ENCODE measurements around the gene GIT2. TPM values are rescaled to one million over a fixed set of nuclear protein-coding genes. Genes with fewer than 3 reads are reported as not detected.
"Not testable (repeated sequence)": the region's sequence is repeated elsewhere in the genome, so short reads cannot be mapped to it uniquely, and the experiment has no call there.

Gene GIT2
- total RNA-seq, 2 donors from 2014 or later = 87.5 to 94.2 TPM

DNA sequence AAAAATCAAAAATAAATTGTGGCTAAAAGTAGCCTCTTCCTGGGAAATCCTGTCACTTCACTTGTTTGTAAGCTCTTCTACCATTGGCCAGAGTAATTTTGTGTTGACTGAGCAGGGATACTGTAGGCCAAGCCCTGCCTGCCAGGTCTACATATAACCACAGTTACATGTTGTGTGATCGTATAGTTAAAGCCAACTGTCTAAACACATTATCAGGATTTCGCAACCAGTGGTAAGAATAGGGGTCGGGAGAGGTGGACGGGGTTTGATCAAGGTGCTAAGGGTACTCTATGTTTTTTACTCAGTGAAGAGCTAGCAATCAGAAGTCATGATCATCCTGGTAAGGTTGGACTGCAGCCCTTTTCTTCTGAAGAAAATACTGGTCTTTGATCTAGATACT lies 16.5 kb upstream of the GIT2 start:
- ATAC-seq (no peak), DNase-seq (ENCODE audit: low spot score) (no peak)
- peak overlapping the region; percentile 49 for H3K4me3 Mint-ChIP-seq
- H3K4me1 Mint-ChIP-seq (ENCODE audit: low read depth in 2 of 2) = peaks cover 39 to 51% of the 10 kb centered on the region in 2 donors
- H3K27me3 Mint-ChIP-seq = no peaks in the 10 kb centered on the region
- peaks cover 10% of the 10 kb centered on the region for H3K36me3 Mint-ChIP-seq
- H3K27ac Mint-ChIP-seq = peak overlapping the region; percentile 80 to 93
- no peaks in the 10 kb centered on the region for H3K9me3 Mint-ChIP-seq

DNA sequence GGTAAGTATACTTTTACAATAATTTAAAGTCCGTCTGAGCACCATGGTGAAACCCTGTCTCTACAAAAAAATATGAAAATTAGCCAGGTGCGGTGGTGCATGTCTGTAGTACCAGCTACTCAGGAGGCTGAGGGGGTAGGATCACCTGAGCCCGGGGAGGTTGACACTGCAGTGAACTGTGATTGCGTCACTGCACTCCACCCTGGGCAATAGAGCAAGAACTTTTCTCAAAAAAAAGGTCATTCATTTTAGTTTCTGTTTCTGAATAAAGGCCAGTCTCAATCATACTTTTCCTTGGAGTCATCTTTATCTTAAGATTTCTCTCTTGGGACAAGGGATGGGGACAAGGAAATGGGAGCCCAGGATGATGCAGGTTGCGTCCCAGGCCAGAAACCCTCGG lies 16.0 kb upstream of the GIT2 start:
- DNase-seq (ENCODE audit: low spot score) (no peak), ATAC-seq (peak; percentile 61 to 75)
- Mint-ChIP-seq H3K9me3 (no peaks in the 10 kb centered on the region), H3K4me1 (ENCODE audit: low read depth in 2 of 2) (peaks cover 39 to 51% of the 10 kb centered on the region in 2 donors), H3K27me3 (no peaks in the 10 kb centered on the region), H3K4me3 (peak overlapping the region; percentile 49), H3K36me3 (peaks cover 10% of the 10 kb centered on the region), H3K27ac (peak overlapping the region; percentile 80 to 93)

DNA sequence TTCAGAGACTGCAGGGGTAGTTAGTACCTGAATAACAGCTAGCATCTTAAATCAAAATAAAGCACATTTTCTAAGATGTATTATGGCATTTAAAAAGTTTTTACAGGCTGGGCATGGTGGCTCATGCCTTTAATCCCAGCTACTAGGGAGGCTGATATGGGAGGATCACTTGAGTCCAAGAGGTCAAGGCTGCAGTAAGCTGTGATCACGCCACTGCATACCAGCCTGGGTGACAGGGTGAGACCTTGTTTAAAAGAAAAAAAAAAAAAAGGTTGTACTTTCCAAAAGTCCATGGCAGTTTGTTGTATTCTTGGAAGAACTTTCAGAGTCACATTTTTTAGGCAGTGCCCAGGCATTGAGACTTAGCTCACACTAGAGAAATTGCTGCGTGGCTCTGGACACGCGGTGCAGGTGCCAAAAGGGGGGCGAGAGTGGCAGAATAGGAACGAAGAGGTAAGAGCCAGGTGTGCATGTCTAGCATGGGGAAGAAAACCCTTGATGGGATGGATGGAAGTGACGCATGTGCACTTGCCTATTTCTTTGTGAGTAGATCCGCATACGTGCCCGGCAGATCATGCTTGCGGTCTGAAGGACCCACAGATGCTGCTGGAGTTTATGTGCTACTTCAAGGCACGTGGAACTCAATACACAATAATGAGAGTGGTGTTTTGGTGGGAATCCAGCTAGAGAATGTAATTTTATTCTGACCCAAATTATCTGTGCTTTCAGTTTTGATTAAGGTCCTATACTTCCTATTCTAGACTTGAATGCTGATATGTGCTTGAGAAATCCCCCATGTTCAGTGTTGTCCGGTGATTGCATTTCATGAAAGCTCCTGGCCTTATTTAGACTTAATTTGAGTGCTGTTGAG lies 14.9 kb upstream of the GIT2 start:
- Mint-ChIP-seq H3K9me3 (no peaks in the 10 kb centered on the region), H3K36me3 (peaks cover 10% of the 10 kb centered on the region), H3K4me3 (peak overlapping the region; percentile 49), H3K27me3 (no peaks in the 10 kb centered on the region), H3K27ac (peak overlapping the region; percentile 80 to 93), H3K4me1 (ENCODE audit: low read depth in 2 of 2) (peaks cover 44 to 55% of the 10 kb centered on the region in 2 donors)
- DNase-seq (ENCODE audit: low spot score) (no peak), ATAC-seq (peak; percentile 54 to 64)

DNA sequence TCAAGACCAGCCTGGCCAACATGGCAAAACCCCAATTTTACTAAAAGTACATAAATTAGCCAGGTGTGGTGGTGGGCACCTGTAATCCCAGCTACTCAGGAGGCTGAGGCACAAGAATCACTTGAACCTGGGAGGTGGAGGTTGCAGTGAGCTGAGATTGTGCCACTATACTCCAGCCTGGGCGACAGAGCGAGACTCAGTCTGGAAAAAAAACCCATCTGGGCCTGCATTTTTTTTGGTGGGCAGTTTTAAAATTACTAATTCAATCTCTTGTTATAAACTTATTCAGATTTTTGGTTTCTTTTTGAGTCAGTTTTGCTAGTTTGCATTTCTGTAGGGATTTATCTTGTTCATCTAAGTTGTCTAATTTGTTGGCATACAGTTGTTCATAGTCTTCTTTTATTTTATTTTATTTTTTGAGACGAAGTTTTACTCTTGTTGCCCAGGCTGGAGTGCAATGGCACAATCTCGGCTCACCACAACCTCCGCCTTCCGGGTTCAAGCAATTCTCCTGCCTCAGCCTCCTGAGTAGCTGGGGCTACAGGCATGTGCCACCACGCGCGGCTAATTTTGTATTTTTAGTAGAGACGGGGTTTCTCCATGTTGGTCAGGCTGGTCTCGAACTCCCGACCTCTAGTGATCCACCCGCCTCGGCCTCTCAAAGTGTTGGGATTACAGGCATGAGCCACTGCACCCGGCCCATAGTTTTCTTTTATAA lies 12.7 kb upstream of the GIT2 start:
- DNase-seq (ENCODE audit: low spot score); H3K9me3 Mint-ChIP-seq; H3K27me3 Mint-ChIP-seq: not testable (repeated sequence)
- Mint-ChIP-seq H3K4me3 (peak overlapping the region; percentile 68), H3K27ac (peak overlapping the region; percentile 52 to 93), H3K36me3 (peaks cover 10% of the 10 kb centered on the region), H3K4me1 (ENCODE audit: low read depth in 2 of 2) (peaks cover 50 to 58% of the 10 kb centered on the region in 2 donors)
- ATAC-seq = peak in 1 of 2 donors; percentile 45

DNA sequence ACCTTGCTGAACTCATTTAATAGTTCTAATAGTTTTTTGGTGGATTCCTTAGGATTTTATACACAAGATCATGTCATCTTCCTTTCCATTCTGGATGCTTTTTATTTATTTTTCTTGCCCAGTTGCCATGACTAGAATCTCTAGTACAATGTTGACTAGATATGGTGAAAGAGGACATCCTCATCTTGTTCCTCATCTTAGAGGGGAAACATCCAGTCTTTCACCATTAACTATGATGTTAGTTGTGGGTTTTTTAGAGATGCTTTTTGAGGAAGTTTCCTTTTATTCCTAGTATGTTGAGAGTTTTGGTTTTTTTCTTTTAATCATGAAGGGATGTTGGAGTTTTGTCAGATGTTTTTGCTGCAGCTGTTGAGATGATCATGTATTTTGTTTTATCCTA lies 11.7 kb upstream of the GIT2 start:
- peaks cover 8% of the 10 kb centered on the region for H3K36me3 Mint-ChIP-seq
- ATAC-seq = no peak

DNA sequence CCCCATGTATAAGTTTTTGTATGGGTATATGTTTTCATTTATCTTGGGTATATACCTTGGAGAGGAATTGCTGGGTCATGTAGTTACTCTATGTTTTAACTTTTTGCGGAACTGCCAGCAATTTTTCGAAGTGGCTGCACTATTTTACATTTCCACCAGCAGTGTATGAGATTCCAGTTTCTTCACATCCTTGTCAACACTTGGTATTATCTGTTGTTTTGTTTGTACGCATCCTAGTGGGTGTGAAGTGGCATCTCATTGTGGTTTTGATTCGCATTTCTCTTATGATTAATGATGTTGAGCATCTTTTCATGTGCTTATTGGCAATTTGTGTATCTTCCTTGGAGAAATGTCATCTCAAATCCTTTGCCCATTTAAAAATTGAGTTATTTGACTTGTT lies 9.9 kb upstream of the GIT2 start:
- no peak overlapping the region for H3K4me3 Mint-ChIP-seq
- H3K9me3 Mint-ChIP-seq = no peaks in the 10 kb centered on the region
- DNase-seq (ENCODE audit: low spot score) (no peak), ATAC-seq (no peak)
- H3K36me3 Mint-ChIP-seq = no peaks in the 10 kb centered on the region
- peaks cover 39 to 50% of the 10 kb centered on the region in 2 donors for H3K4me1 Mint-ChIP-seq (ENCODE audit: low read depth in 2 of 2)
- peak overlapping the region in 1 of 2 donors; percentile 24 for H3K27ac Mint-ChIP-seq
- no peaks in the 10 kb centered on the region for H3K27me3 Mint-ChIP-seq

More for the DNA sequence above, 11.7 kb upstream of the GIT2 start:
- Mint-ChIP-seq H3K27ac (peak overlapping the region in 1 of 2 donors; percentile 28), H3K4me1 (ENCODE audit: low read depth in 2 of 2) (peaks cover 54 to 65% of the 10 kb centered on the region in 2 donors), H3K27me3 (no peaks in the 10 kb centered on the region), H3K4me3 (peak overlapping the region; percentile 6), H3K9me3 (no peaks in the 10 kb centered on the region)
- no peak for DNase-seq (ENCODE audit: low spot score)

DNA sequence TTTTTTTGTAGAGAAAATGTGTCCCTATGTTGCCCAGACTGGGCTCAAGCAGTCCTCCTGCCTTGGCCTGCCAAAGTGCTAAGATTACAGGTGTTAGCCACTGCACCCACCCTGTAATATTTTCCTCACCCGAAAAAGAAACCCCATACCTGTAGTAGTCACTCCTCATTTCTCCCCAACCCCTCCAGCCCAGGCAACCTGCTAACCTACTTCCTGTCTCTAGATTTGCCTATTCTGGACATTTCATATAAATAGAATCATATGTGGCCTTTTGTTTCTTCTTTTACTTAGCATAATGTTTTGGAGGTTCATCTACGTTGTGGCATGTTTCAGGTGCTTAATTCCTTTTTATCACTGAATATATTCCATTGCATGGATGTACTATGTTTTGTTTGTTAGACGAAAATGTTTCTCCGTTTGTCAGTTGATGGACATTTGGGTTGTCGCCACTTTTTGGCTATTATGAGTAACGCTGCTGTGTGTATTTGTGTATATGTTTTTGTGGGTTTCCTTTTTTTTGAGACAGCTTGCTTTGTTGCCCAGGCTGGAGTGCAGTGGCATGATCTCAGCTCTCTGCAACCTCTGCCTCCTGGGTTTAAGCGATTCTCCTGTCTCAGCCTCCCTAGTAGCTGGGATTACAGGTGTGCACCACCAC lies 9.3 kb upstream of the GIT2 start:
- Mint-ChIP-seq H3K27me3 (no peaks in the 10 kb centered on the region), H3K4me1 (ENCODE audit: low read depth in 2 of 2) (peaks cover 40 to 49% of the 10 kb centered on the region in 2 donors), H3K4me3 (peak overlapping the region; percentile 42), H3K36me3 (no peaks in the 10 kb centered on the region), H3K9me3 (no peaks in the 10 kb centered on the region), H3K27ac (peak overlapping the region; percentile 13 to 24)
- no peak for DNase-seq (ENCODE audit: low spot score)
- ATAC-seq = peak; percentile 55 to 72

DNA sequence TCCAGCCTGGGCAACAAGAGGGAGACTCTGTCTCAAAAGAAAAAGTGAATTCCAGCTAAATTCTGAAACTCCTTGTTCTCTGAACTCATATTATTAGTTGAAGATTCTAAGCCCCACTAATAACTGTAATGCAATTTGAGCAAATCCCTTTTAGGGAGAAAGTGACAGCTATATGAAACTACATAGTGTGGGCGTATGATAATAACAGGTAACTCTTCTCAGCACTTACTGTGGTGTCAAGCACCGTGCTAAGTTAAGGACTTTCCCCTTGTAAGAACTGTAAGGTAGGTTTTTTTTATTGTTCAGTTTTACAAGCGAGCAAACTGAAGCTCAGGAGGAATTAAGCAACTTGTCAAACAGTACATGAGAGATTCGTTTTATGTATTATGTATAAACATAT lies 8.4 kb upstream of the GIT2 start:
- Mint-ChIP-seq H3K36me3 (peaks cover 4% of the 10 kb centered on the region), H3K4me3 (no peak overlapping the region), H3K4me1 (ENCODE audit: low read depth in 2 of 2) (peaks cover 43 to 49% of the 10 kb centered on the region in 2 donors), H3K27me3 (no peaks in the 10 kb centered on the region), H3K9me3 (no peaks in the 10 kb centered on the region), H3K27ac (no peak overlapping the region)
- DNase-seq (ENCODE audit: low spot score) = no peak
- ATAC-seq = no peak

DNA sequence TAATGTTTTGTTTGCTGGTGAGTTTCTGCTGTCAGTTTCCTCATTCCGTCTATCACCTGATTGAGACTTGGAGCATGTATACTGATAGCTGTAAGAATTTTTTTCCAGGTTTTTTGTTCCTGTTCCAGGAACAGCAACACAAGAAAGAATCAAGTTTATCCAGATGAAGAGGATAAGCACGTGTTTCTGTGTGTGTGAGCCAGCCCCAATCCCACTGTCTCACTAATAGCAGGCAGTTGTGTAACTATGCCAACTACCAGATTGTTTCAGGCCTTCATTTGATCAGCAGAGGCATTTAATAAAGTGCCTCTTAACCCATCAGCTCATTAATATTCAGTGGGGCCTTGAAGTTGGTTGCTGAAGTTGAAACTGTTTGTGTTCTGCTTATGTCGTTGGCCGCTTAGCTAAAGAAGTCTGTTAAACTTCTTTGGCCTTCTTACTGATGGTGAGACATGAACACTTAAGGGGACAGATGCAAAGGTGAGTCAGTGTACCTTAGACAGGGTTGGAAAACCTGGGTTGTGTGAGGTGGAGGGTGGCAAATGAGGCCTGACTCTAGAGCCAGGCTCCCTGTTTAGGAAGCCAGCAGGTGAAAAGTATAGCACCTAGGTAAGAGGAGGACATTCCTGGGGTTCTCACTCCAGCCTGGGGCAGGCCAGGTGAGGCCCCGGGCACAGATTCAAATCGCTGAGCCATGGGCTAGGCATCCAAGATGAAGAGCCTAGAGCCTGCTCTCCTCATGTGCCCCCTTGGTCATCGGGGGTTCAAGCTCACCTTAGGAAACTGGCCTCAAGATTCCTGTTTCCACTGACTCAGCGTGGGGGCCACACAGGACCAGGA lies 6.7 kb upstream of the GIT2 start:
- ATAC-seq = no peak
- Mint-ChIP-seq H3K27me3 (no peaks in the 10 kb centered on the region), H3K4me1 (ENCODE audit: low read depth in 2 of 2) (peaks cover 42 to 51% of the 10 kb centered on the region in 2 donors), H3K27ac (peak overlapping the region in 1 of 2 donors; percentile 13), H3K36me3 (peaks cover 4% of the 10 kb centered on the region), H3K4me3 (no peak overlapping the region), H3K9me3 (no peaks in the 10 kb centered on the region)
- DNase-seq (ENCODE audit: low spot score) = no peak

DNA sequence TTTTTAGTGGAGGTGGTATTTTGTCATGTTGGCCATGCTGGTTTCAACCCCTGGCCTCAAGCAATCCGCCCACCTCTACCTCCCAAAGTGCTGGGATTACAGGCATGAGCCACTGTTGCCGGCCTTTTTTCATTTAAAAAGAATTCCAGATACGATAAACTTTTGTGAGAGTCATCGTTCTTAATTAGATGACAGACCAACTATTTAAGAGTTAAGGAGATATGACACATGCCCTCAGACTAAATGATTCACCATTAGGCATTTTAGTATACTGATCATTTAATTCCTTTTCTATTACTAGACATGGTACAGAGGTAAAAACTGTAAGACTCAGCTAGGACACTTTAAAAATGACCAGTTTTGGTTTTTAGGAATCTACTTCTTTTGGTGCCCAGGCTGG lies 5.4 kb upstream of the GIT2 start:
- DNase-seq (ENCODE audit: low spot score) = no peak
- no peak for ATAC-seq
- H3K27me3 Mint-ChIP-seq = no peaks in the 10 kb centered on the region
- peaks cover 46 to 56% of the 10 kb centered on the region in 2 donors for H3K4me1 Mint-ChIP-seq (ENCODE audit: low read depth in 2 of 2)
- peaks cover 4% of the 10 kb centered on the region for H3K36me3 Mint-ChIP-seq
- no peaks in the 10 kb centered on the region for H3K9me3 Mint-ChIP-seq
- H3K27ac Mint-ChIP-seq = no peak overlapping the region
- H3K4me3 Mint-ChIP-seq = no peak overlapping the region

DNA sequence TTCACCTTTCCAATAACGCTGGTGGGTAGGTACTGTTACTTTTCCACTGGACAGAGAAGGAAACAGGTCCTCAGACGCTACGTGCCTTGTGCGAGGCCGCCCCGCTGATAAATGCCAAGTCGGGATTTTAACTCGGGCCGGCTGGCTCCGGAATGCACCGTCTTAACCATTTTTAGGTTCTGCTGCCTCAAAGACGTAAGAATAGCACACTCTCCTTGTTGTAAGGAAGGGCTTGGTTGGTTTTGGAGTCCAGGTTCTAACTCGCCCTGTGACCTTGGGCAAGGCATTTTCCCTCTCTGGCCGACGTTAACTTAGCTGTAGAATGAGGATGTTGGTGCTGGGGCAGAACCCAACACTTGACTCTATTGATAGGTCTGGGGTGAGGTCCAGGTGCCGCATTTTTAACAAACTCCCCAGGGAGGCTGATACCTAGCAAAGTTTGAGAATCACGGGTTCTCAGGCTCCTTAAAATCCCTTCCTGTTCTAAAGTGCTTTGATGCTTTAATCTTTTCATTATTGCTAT lies 3.9 kb upstream of the GIT2 start:
- DNase-seq (ENCODE audit: low spot score) (no peak), ATAC-seq (no peak)
- Mint-ChIP-seq H3K4me3 (peak overlapping the region; percentile 98), H3K36me3 (peaks cover 4% of the 10 kb centered on the region), H3K27me3 (no peaks in the 10 kb centered on the region), H3K9me3 (no peaks in the 10 kb centered on the region), H3K4me1 (ENCODE audit: low read depth in 2 of 2) (peaks cover 41 to 54% of the 10 kb centered on the region in 2 donors), H3K27ac (peak overlapping the region; percentile 95 to 98)

DNA sequence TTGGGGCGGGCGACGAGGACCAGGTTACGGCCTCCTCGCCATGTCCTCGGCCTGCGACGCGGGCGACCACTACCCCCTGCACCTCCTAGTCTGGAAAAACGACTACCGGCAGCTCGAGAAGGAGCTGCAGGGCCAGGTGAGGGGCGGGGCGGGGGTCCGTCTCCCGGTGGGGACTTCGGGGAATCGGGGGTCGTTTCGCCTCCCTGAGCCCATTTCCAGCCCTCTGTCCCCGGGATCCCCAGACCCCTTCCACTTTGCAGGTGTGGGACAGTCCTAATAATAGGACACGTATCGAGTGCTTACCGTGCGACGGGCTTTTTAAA lies 3.4 kb upstream of the GIT2 start:
- peaks cover 43 to 56% of the 10 kb centered on the region in 2 donors for H3K4me1 Mint-ChIP-seq (ENCODE audit: low read depth in 2 of 2)
- peak overlapping the region; percentile 95 to 98 for H3K27ac Mint-ChIP-seq
- H3K36me3 Mint-ChIP-seq = peaks cover 4% of the 10 kb centered on the region
- no peaks in the 10 kb centered on the region for H3K27me3 Mint-ChIP-seq
- no peaks in the 10 kb centered on the region for H3K9me3 Mint-ChIP-seq
- peak overlapping the region; percentile 98 for H3K4me3 Mint-ChIP-seq
- no peak for ATAC-seq
- DNase-seq (ENCODE audit: low spot score) = no peak

Measured in natural killer cell treated with Interleukin-12 subunit alpha and Interleukin-12 subunit beta and Interleukin-15 and Interleukin-18, amount 100 ng/mL, for 72 hours (primary cell).